GM12878 (cell line): ENCODE data around the gene ZNF790. TPM values are rescaled to one million over a fixed set of nuclear protein-coding genes. Genes with fewer than 3 reads are reported as not detected.
A peak's percentile ranks its signal among the peaks of the same experiment; 100 is the strongest.

Experiments used
- CEBPZ ChIP-seq: fragments of 150-350 bp; IDR thresholded peaks from 2 replicates; pipeline ENCODE4 v1.6.1; 2016; ENCODE audit warnings: low read depth, low read length
- CUX1 ChIP-seq: IDR thresholded peaks from 2 replicates; pipeline ENCODE4 v1.6.1; 2012; ENCODE audit warnings: improper control_type of control experiment, low read depth, low read length; ENCODE audit not compliant: insufficient replicate concordance
- E4F1 ChIP-seq: fragments of 450-650 bp; IDR thresholded peaks from 2 replicates; pipeline ENCODE4 v1.6.1; 2018; ENCODE audit warnings: borderline replicate concordance, mild to moderate bottlenecking; ENCODE audit not compliant: partially characterized antibody
- FOXK2 ChIP-seq: fragments of 450-650 bp; IDR thresholded peaks from 2 replicates; pipeline ENCODE4 v1.6.1; 2017; ENCODE audit warnings: mild to moderate bottlenecking, moderate library complexity
- GABPA ChIP-seq: IDR thresholded peaks from 2 replicates; pipeline ENCODE4 v1.6.1; 2014; ENCODE audit warnings: antibody characterized with exemption, low read depth, mild to moderate bottlenecking, inconsistent platforms
- IKZF1 ChIP-seq: fragments of 450-650 bp; conservative IDR thresholded peaks from 2 replicates; pipeline ENCODE4 v1.6.1; 2017; ENCODE audit warnings: antibody characterized with exemption, mild to moderate bottlenecking
- NBN ChIP-seq: fragments of 450-650 bp; IDR thresholded peaks from 2 replicates; pipeline ENCODE4 v1.6.1; 2016
- RCOR1 ChIP-seq: conservative IDR thresholded peaks from 2 replicates; pipeline ENCODE4 v1.6.1; 2012; ENCODE audit warnings: low read depth, low read length, improper control_type of control experiment
- RUNX3 ChIP-seq: IDR thresholded peaks from 2 replicates; pipeline ENCODE4 v1.6.1; 2012; ENCODE audit warnings: low read length, inconsistent platforms
- SIX5 ChIP-seq: IDR thresholded peaks from 2 replicates; pipeline ENCODE4 v1.6.1; 2011; ENCODE audit warnings: mild to moderate bottlenecking, low read depth, low read length, moderate library complexity; ENCODE audit not compliant: severe bottlenecking
- YY1 ChIP-seq: IDR thresholded peaks from 2 replicates; pipeline ENCODE4 v1.6.1; 2011; ENCODE audit warnings: low read depth, mild to moderate bottlenecking, low read length
- polyA plus RNA-seq, 11 experiments: library from polyadenylated mRNA; depleted of rRNA in 4 of 11; unstranded in 6 of 11; stranded (reverse) in 5 of 11; fragments of >200 nt; fragmentation: Nextera tagmentation in 4 of 11; fragmentation: Illumina TruSeq in 1 of 11; extraction: Ambion mirVana in 4 of 11; extraction: Trizol in 1 of 11; gene quantifications; 1 replicate in 1 of 11; 2 replicates in 10 of 11; pipeline versions ENCODE4 v1.2.1 to v1.2.3, GENCODE V29; 2011 to 2016; ENCODE audit warnings: inconsistent platforms in 2 of 11, missing spikeins in 2 of 11, low read depth in 1 of 11
- total RNA-seq, 4 experiments: library from RNA; depleted of rRNA in 3 of 4; stranded (reverse); fragments of >200 nt in 3 of 4; fragmentation: Illumina TruSeq in 1 of 4; extraction: Trizol in 1 of 4; gene quantifications; 2 replicates each; pipeline versions ENCODE4 v1.2.1 to v1.2.3, GENCODE V29; 2013 to 2021

Gene ZNF790
- total and polyA plus RNA-seq, 10 of the 15 experiments (the other 5 are each of a cell fraction or from before 2014, with no cell fraction given), result 0.87 to 5.2 (median 2.9) TPM

GRCh38 chr19:36849701-36850558, 11.7 kb upstream of the ZNF790 start (continued):
- TF ChIP-seq CEBPZ (no peak), GABPA (0 out of 2 replicates have a peak, but pooled peaks have one; percentile 40), YY1 (peak; percentile 93), IKZF1 (peak; percentile 58), FOXK2 (0 out of 2 replicates have a peak, but pooled peaks have one; percentile 39), SIX5 (peak; percentile 76), CUX1 (no peak), NBN (peak; percentile 74), RCOR1 (no peak), RUNX3 (peak; percentile 67), E4F1 (no peak)
